Metanephros (tissue), 1 donor: Measurements from ENCODE around the gene ADGRF5. TPM values are rescaled to one million over a fixed set of nuclear protein-coding genes. Genes with fewer than 3 reads are reported as not detected.

Source experiments
- total RNA-seq: library from RNA; depleted of rRNA; stranded (reverse); fragments of >200 nt; gene quantifications from one replicate; pipeline ENCODE4 v1.2.3, GENCODE V29; 2014

ADGRF5 gene
- total RNA-seq = 41.4 TPM

GRCh38 chr6:46921731-46922130 lies at the start of gene ADGRF5:
ADGRF5 (minus strand) TSS chr6:46921938; CDS start chr6:46906762, 15,176 bp downstream.

Other genes with a start within 250 kb of the ADGRF5 start
- gene TDRD6, start 234.1 kb downstream of the ADGRF5 start, total RNA-seq = 0.82 TPM
- gene PLA2G7, start 186.6 kb downstream of the ADGRF5 start, total RNA-seq = 2.0 TPM
- not detected for gene ANKRD66, start 175.0 kb downstream of the ADGRF5 start, total RNA-seq
- not detected for gene MEP1A, start 128.5 kb downstream of the ADGRF5 start, total RNA-seq
- 33.3 TPM for gene ADGRF1, start 120.4 kb upstream of the ADGRF5 start, total RNA-seq